ENCODE data around the gene ZP4.
"Not testable (repeated sequence)": the region's sequence is repeated elsewhere in the genome, so short reads cannot be mapped to it uniquely, and the experiment has no call there.

Gene ZP4

DNA sequence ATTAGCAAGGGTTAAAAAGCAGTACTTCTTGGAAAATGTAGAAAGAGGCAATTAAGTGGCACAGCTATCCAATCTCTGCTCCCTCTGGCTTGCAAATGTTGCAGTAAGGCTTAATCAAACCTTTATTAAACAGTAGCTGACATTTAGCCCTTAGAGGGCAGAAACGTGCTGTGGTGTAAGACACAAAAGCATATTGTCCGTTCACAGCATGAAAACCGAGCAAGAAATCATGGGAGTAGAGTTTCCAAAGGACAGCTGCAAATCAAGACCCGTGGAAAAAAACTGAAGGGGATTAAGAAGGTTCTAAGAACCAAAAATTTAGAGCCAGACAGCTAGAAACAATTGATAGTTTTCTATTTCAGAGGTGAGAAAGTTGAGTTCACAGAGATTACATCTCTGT is 13.1 kb downstream of the ZP4 start:
- DNase-seq (ENCODE audit: low read depth in 2 of 2, low spot score in 1 of 2): no peak

DNA sequence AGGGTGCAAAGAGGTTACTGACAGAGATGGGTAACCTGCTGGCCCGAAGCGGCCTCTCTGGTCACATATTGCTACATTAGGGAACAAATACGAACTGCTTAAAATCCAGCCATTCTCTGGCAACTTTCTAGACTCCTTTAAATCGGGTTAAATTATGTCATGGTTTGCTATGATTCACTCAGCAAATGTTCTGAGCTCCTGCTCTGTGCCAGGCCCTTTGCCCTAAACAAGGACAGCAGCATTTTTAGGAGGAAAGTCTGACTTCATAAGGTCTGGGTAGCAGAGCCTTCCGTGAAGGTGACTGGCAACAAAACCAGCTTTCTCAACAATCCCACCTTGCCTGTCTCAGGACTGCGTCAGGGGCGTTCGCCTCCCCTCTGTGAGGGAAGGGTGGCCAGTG is 15.4 kb downstream of the ZP4 start:
- no peak for DNase-seq (ENCODE audit: low read depth in 2 of 2, low spot score in 1 of 2)

DNA sequence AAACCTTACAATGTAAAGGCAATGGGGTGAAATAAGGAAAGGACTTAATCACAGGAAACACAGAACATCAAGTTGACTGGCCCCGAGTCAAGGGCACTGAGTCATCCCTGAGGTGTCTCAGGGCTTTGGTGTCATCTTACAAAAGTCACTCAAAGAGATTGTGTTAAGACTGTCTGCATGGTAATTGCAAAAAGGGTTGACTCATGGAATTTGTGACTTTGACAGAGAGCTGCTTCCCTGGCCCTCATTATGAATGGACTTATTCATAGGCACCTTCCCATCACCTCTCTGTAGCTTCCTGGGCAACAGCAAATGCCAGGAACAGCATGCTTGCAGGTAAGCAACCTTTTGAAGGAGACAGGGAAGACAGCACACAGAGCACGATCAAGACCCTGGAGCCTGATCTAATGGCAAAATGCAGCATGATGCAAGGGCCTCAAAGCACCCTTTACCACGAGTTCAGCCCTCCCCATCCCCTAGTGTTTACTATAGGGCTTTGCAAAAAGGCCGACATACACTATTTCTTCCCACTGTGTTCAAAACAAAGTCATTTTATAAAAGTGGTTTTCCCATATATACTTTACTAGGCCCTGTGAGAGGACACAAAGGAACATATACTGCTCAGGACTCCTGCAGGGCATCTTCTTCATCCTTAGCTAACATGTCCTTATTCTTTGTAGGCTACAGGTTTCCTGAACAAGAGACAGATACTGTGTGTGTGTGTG is 17.1 kb downstream of the ZP4 start:
- no peak for DNase-seq (ENCODE audit: low read depth in 2 of 2, low spot score in 1 of 2)

DNA sequence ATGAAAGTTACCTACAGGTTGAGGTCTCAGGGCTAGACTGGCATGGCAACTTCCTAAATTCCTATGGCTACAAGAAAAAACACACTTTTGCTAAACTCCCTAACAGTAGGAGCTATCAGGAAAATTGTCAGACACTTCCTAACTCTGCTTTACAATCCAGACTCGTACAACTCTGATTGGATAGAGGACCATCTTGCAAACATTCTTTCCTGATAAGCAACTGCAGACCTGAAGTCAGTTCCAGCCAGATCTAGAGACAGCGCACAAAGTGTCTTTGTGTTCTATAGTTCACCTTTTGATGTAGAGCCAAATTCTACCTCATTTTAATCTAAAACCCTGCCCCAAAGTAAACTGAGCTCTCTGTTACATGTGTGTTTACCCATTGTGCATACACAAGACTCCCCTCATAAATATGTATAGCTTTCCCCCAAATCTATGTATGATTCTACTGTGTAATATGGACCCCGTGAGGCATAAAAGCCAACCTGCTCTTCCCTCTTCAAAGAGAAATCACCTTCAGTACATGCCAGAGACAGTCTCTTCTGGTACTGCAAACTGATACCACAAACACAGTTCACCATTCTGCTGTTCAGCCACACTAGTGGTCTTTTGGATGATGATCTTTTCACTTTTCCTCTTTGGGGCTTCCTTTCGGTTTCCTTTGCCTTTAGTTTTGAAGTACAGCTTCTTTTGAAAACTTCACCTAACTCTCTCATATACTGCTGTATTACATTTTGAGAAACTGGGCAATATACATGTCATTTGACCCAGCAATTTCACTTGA is 21.7 kb downstream of the ZP4 start:
- no peak for DNase-seq (ENCODE audit: low read depth in 2 of 2, low spot score in 1 of 2)

DNA sequence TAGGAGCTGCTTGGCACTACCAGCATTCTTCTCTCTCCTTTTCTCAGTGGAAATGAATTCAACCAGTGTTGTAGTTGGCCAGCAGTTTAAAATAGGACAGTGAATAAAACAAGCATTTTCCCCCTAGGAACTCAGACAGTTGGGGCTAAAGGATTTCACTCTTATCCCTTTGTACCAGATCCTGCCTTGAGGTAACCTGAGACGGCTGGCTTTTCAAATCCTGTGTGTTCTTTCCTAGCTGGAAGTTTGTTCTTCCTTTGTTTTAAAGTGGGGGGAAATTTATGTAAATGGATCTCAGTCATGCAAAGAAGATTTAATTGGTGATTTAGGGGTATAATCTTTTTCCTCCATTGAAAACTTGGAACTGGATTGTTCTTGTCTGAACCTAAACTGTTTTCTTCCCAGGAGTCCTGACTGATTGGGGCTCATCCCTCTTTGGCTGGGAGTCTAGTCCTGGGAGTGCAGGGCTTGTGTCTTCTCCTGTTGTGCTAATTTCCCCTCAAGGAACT is 23.3 kb downstream of the ZP4 start:
- no peak for DNase-seq (ENCODE audit: low read depth in 2 of 2, low spot score in 1 of 2)

DNA sequence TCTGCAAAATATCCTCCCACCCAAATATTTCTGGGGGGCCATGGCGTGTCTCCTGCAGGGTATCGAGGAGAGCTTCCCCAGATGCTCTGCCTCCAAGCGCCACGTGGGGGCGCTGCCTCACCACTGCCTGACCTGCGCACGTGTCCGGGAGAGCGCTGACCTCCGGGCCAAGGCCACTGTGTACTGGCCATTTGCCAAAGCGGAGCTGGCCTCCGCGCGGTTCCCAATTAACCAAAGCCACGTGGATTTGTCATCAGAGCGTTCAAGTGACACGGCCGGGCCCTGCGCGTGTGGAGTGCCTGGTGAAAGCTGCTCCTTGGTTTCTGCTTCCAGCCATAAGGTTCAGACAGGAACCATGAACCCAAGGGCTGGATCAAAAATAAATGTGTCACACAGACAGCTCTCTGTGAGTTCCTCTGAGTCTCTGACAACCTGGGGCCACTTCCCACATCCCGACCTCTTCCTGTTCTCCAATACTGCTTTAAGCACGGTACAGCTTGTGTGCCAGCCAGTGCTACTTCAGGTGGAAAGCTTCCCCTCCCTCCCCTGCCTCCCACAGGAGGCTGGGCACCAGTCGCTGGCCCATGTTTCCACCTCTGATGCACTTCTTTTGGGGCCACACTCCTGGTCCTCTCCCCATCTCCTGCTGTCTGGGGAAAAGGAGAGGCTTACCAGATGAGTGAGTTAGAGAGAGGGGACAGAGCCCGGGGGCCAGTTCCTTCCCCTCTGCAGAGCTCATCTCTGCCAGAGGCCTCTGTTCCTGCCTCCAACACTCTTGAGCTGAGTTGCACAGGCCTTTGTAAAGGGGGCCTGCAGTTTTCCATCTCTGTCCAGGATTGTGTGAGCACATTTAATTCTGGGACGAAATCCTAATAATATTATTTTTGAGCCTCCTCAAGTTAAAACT is 26.1 kb downstream of the ZP4 start:
- no peak for DNase-seq (ENCODE audit: low read depth in 2 of 2, low spot score in 1 of 2)

DNA sequence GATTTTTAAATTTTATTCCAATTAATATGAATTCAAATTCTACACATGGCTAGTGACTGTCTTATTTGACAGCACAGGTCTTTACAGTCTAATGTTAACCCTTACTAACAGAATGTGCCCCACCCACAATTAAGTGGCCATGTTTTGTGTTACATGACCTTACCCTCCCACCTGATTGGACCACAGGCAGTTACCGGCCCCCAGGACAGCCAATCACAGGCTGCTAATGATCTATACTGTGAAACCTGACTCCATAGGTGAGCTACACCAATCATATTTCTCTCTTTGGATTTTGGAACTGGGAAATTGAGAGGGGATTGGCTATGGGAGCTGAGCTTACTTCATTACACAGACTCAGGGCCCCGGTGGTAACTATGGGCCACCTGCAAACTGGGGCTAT is 27.5 kb downstream of the ZP4 start:
- DNase-seq (ENCODE audit: low read depth in 2 of 2, low spot score in 1 of 2): no peak

DNA sequence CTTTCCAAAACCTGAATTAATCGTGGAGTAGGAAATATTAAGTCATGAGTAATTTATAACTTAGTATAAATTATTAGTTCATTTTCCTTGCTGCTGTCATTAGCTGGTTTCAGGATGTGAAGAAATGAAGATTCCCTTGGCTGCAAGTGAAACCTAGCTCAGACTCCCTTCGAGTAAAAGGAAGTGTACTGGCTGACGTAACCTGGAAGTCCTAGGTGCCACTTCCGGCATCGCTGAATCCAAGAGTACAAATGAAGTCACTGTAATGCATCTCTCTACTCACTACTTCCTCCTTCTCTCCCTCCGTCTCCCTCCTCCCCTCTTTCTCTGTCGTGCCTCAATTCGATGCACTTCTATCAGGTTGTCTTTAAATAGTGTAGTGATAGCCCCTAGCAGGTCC is 28.8 kb downstream of the ZP4 start:
- DNase-seq (ENCODE audit: low read depth in 2 of 2, low spot score in 1 of 2): no peak

DNA sequence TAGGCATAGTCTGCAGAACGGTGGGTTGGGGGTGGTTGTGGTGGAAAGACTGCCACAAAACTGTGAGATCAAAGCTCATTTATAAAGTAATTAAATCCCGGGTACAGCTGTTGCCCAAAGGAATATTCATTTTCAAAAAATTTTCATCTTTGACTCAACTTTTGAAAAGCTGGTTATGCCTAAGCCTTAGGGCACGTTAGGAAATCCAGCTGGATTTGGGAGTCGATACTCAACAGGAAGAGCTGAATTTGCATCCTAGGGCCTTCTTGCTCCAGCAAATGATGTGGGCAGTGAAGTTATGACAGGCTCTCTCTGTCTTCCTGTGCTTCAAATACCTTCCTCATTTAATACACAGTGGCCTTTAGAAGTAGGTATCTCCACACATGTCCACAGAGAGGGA is 31.7 kb downstream of the ZP4 start:
- no peak for DNase-seq (ENCODE audit: low read depth in 2 of 2, low spot score in 1 of 2)

DNA sequence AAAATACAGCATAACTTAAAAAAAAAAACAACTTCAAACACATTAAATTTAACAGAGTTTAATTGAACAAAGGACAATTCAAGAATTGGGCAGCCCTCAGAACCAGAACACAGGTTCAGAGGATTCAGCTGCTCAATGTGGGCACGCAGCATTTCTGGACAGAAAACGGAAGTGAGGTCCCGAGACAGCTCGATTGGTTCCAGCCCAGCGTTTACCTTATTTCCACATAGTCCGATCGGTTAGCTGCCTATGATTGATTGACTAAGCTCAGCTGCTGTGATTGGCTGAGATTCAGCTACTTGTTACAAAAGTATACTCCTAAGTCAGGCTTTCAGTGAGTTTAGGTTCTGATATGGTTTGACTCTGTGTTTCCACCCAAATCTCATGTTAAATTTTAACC is 33.3 kb downstream of the ZP4 start:
- no peak for DNase-seq (ENCODE audit: low read depth in 2 of 2, low spot score in 1 of 2)

DNA sequence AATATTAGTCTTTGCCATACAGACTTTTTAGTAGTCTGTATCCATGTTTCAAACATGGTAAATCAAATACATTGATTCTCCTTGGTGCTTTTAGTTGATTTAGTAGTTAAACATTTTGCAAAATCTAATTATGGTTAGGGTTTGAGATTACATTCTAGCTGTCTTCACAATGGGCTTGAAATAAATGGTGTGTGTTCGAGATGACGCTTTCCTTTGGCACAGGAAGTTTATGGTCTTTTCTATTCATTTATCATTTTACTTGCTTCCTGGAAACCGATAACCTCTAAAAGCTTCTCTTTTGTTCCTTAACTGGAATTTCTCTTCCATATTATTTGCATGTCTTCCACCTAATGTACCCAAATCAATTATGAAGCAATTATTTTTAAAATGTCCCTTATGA is 38.4 kb downstream of the ZP4 start:
- no peak for DNase-seq (ENCODE audit: low read depth in 2 of 2, low spot score in 1 of 2)

DNA sequence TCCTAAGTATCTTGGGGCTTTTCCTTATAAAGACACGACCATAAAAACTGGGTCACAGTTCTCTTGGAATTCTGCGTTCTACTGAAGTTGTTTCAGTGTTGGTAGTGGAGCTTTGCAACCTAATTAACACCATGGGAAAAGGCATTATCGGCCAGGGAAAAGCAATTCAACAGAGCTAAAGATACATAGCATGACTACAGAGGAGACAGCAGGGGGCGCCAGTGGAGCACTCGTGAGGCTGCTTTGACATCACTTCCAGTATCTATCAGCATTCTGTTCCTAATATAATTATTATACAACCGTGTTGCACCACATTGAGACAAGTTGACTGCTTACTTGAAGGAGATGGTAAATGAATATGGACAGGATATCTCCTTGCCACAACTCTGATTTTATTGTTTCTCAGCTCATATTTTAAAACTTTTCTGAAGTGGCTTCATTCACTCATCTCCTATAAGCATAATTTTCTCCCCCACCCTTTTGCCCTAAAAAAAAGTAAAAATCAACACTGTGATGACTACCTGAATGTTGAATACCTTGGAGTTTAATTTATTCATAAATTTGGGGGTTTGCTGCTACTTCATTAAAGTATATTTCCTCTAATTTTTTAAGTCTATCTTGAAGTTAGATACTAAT is 39.4 kb downstream of the ZP4 start:
- no peak for DNase-seq (ENCODE audit: low read depth in 2 of 2, low spot score in 1 of 2)

DNA sequence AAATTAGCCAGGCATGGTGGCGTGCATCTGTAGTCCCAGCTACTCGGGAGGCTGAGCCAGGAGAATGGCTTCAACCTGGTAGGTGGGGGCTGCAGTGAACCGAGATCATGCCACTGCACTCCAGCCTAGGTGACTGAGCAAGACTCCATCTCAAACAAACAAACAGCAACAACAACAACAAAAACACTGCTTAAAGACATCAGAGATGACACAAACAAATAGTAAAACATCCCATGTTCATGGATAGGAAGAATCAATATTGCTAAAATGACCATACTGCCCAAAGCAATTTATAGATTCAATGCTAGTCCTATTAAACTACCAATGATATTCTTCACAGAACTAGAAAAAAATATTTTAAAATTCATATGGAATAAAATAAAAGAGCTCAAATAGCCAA is 47.2 kb downstream of the ZP4 start:
- DNase-seq (ENCODE audit: low read depth in 2 of 2, low spot score in 1 of 2): not testable (repeated sequence)

DNA sequence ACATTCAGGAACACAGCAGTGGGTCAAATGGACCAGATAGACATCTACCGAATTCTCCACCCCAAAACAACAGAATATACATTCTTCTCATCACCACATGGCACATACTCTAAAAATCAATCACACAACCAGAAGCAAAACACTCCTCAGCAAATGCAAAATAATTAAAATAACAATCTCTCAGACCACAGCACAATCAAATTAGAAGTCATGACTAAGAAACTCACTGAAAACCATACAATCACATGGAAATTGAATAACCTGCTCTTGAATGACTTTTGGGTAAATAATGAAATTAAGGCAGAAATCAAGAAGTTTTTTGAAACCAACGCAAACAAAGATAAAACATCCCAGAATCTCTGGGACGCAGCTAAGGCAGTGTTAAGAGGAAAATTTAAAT is 49.2 kb downstream of the ZP4 start:
- no peak for DNase-seq (ENCODE audit: low read depth in 2 of 2, low spot score in 1 of 2)

DNA sequence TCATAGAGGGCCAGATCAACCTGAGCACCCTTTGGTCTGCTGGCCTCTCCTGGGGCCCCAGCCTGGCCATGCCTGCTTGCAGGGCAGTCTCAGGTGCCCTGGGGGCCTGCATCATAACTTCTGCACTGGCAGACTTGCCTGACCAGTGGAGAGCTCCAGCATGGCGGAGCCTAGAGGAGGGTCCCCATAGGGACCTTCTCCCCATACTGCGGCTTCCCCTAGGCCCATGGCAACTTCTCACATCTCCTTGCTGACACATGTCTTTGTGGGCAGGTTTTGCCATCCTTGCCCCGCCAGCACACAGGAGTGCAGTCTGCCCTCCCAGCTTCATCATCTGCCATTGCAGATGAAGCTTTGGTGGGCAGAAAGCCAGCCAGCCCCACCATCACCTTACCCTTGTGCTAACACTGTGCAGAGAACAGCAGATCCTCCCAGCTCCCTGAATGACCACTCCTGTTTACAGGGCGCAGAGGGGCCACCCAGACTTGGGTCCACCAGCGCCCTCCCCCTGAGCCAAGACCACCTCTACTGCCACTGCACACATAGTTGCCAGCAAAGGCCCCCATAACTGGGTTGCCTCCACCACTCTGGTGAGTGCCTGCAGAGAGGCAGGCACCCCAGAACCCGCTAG is 51.7 kb downstream of the ZP4 start:
- DNase-seq (ENCODE audit: low read depth in 2 of 2, low spot score in 1 of 2): no peak

DNA sequence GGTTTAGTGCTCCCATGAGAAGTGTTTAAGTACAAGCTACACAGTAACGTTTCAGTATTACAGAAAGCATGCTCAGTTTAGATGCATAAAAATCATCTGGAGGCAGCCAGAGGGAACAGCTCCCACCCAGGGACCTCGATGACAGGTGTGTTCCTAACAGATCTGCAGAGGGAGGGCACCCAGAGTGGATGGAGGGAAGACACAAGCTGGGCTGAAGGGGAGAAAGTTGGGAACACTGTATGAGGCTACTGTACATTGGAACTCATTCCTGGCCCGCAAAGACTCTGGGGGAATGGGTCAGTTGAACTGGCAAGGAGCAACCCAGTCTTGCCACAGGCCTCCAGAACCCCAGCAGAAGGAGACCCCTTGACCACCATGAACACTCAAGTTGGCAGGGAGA is 52.4 kb downstream of the ZP4 start:
- no peak for DNase-seq (ENCODE audit: low read depth in 2 of 2, low spot score in 1 of 2)

DNA sequence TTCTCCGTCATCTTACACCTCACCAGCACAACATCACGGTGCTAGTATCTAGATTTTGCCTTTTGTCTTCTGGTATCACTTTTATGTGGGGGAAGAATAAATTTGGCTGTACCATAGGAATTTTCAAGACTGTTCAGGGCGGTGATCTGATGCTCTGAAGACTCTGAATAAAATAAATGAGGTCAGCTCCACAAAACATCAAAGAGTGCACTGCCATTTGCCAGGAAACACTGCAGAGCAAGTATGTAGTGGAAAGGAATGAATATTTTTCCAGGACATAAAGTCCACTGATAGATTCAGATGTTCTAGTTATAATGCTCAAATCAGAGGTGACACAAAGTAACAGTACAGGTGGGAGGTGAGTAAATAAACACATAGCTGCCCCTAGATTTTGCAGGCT is 56.3 kb downstream of the ZP4 start:
- no peak for DNase-seq (ENCODE audit: low read depth in 2 of 2, low spot score in 1 of 2)

DNA sequence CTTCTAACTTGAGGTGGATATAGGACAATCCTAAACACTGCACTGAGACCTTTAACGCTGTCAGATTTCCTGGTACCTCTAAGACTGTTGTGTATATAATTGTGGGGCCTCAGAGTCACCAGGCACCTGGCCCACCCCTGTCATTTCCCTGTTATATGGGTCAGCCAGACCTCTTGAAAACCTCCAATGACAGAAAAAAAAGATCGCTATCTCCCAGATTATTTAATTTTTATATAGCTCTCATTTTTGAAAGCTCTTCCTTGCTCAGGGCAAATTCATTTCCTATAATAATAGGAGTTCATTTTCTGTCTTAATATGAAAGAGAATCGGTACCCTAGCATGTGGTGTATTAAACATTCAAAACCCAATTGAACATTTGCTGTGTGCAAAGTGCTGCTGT is 56.7 kb downstream of the ZP4 start:
- no peak for DNase-seq (ENCODE audit: low read depth in 2 of 2, low spot score in 1 of 2)

DNA sequence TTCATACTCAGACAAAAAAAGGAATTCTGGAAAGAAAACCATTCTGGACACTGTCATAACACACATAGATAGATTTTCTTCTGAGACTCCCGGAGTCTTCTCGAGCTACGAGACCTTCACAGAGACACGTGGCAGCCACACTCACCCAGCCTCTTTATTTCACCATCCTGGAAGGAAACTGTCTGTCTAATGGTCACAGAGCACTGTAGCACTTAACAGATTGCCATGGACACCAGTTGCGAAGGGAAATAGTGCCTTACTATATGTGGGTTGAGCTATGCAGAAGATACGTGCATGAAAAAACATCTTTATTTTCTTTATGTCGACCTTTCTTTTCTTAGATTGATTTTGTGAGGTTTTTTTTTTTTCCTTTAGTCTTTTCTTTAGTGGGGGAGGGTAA is 57.9 kb downstream of the ZP4 start:
- DNase-seq (ENCODE audit: low read depth in 2 of 2, low spot score in 1 of 2): no peak
